Lower lobe of right lung (tissue), 2 donors: Measurements from ENCODE around the gene FGF4. TPM values are rescaled to one million over a fixed set of nuclear protein-coding genes. Genes with fewer than 3 reads are reported as not detected.

Source experiments
- ATAC-seq, 2 donors: fragments of 200-7000 bp; cut with Tn5 transposase; one replicate each; pipeline ENCODE4 v1.9.1; 2020 to 2022; ENCODE audit warnings: mild to moderate bottlenecking in 2 of 2, moderate library complexity in 2 of 2
- DNase-seq: peaks from one replicate; pipeline ENCODE4 v3.0.0-alpha.2; 2020
- H3K27ac ChIP-seq: fragments of 200-600 bp; one replicate; pipeline ENCODE4 v1.8.0; 2022
- H3K27me3 ChIP-seq: fragments of 200-600 bp; one replicate; pipeline ENCODE4 v1.8.0; 2022; ENCODE audit warnings: low read depth
- H3K36me3 ChIP-seq: fragments of 200-600 bp; one replicate; pipeline ENCODE4 v1.8.0; 2022; ENCODE audit warnings: mild to moderate bottlenecking
- H3K4me1 ChIP-seq: fragments of 200-600 bp; one replicate; pipeline ENCODE4 v1.8.0; 2022
- H3K4me3 ChIP-seq: fragments of 200-600 bp; one replicate; pipeline ENCODE4 v1.8.0; 2022; ENCODE audit warnings: mild to moderate bottlenecking
- H3K9me3 ChIP-seq: fragments of 200-600 bp; one replicate; pipeline ENCODE4 v1.8.0; 2022
- CTCF ChIP-seq: fragments of 200-600 bp; IDR thresholded peaks from one replicate; pipeline ENCODE4 v1.8.0; 2022; ENCODE audit warnings: antibody characterized with exemption, mild to moderate bottlenecking
- intact Hi-C: fragments of 100-400 bp; cut with DNase I; formaldehyde crosslinking; loops from one replicate; pipeline ENCODE4 v1.11.0; 2022
- total RNA-seq: library from RNA; stranded (reverse); fragmentation: NEBNext Ultra II Directional; extraction: Animal tissue kit (Norgen Biotek cat#: 25700); gene quantifications from one replicate; pipeline ENCODE4 v1.2.1, GENCODE V29; 2021
- donor health status: DM: no; HTN: yes; CAD: no; lungs with severe emphysema.

FGF4 gene
- total RNA-seq, 1 donor from 2014 or later, result not detected

DNA sequence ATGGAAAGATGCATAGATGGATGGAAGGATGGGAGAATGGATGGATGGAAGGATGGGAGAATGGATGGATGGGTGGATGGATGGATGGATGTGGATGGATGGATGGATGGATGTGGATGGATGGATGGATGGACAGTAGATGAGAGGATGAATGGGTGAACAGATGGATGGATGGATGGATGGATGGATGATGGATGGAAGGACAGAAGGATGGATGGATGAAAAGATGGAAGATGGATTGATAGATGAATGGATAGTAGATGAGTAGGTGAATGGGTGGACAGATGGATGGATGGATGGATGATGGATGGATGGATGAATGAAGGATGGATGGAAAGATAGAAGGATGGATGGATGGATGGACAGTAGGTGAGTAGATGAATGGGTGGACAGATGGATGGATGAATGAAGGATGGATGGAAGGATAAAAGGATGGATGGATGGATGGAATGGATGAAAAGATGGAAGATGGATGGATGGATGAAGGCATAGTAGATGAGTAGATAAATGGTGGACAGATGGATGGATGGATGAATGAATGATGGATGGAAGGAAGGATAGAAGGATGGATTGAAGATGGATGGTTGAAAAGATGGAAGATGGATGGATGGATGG is 28.6 kb upstream of the FGF4 start:
- Histone ChIP-seq H3K4me1 (no peaks in the 10 kb centered on the region), H3K36me3 (no peaks in the 10 kb centered on the region), H3K9me3 (no peaks in the 10 kb centered on the region), H3K4me3 (no peak overlapping the region), H3K27ac (no peak overlapping the region), H3K27me3 (peaks cover 22% of the 10 kb centered on the region)
- TF ChIP-seq CTCF, result no peak
- ATAC-seq (no peak), DNase-seq (no peak)
- intact Hi-C loops, result no loop called here

GRCh38 chr11:69803022-69803421 is 27.9 kb upstream of the FGF4 start:
- Histone ChIP-seq H3K36me3 (no peaks in the 10 kb centered on the region), H3K4me1 (no peaks in the 10 kb centered on the region), H3K4me3 (no peak overlapping the region), H3K27me3 (peaks cover 15% of the 10 kb centered on the region), H3K27ac (no peak overlapping the region), H3K9me3 (no peaks in the 10 kb centered on the region)
- TF ChIP-seq CTCF, result no peak
- DNase-seq, result no peak
- intact Hi-C loops, result no loop called here
- no peak for ATAC-seq

- Histone ChIP-seq H3K36me3 (no peaks in the 10 kb centered on the region), H3K9me3 (no peaks in the 10 kb centered on the region), H3K4me1 (no peaks in the 10 kb centered on the region), H3K4me3 (no peak overlapping the region), H3K27me3 (peaks cover 12% of the 10 kb centered on the region), H3K27ac (no peak overlapping the region)
- intact Hi-C loops, result no loop called here
- TF ChIP-seq CTCF, result no peak
- ATAC-seq (no peak), DNase-seq (no peak)
Measured at GRCh38 chr11:69802590-69802989, 27.4 kb upstream of the FGF4 start.

DNA sequence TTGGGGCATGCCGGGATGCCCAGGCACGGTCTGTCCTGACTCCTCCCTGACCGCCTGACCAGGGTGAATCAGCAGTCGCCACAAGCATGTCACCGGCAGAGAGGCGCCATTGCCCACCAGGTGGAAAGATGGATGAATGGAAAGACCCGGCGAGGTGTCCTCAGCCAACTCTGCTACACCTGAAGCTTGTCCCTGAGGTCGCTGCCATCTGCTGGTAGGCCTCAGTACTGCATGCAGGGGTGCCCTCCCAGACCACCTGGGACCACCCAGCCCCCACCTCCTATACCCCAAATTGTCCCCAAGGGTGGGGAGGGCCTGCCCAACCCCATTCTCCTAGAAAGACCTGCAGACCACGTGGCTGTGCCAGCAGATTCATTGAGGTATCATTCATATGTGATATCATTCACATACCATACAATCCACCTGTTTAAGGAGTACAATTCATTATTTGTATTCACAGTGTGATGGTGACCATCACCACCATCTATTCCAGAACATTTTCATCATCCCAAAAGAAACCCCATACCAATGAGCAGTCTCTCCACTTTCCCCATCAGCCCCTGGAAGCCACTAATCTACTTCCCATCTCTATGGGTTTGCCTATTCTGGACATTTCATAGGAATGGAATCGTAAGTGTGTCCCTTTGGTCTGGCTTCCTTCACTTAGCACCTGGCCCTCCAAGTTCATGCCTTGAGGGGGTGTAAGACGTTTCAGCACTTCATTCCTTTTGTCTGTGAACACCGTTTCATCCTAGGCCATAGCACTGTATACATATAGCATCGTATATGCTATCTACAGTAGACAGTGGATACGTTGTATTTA is 26.6 kb upstream of the FGF4 start:
- Histone ChIP-seq H3K4me1 (no peaks in the 10 kb centered on the region), H3K27ac (no peak overlapping the region), H3K9me3 (no peaks in the 10 kb centered on the region), H3K27me3 (peaks cover 8% of the 10 kb centered on the region), H3K4me3 (no peak overlapping the region), H3K36me3 (no peaks in the 10 kb centered on the region)
- ATAC-seq, result peak; percentile 6 to 24
- DNase-seq, result no peak
- intact Hi-C loops, result no loop called here
- peak; percentile 68 for TF ChIP-seq CTCF

DNA sequence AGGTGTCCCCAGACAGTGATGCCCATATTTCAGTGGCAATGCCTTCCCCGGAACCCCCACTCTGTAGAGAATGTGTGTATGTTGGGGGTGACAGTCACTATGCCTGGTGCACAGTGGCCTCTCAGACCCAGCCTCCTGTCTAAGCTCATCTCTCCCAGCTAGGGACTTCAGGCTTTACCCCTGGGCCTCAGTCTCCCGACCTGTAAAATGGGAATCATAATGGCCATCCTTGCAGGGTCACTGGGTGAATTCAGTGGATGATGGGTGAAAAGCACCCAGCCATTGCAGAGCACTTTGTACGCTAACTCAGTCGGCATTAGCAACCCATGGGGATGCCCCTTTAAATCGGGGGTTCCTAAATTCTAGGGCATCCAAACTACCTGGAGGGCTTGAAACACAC is 25.1 kb upstream of the FGF4 start:
- TF ChIP-seq CTCF, result no peak
- H3K27me3 ChIP-seq, result peaks cover 8% of the 10 kb centered on the region
- intact Hi-C loops, result no loop called here
- ATAC-seq (no peak), DNase-seq (no peak)
- H3K36me3 ChIP-seq, result no peaks in the 10 kb centered on the region
- H3K4me1 ChIP-seq, result no peaks in the 10 kb centered on the region
- H3K27ac ChIP-seq, result no peak overlapping the region
- no peak overlapping the region for H3K4me3 ChIP-seq
- no peaks in the 10 kb centered on the region for H3K9me3 ChIP-seq
